ENCODE results near the gene SPAG17.
A peak's percentile ranks its signal among the peaks of the same experiment; 100 is the strongest.

Gene SPAG17

GRCh38 chr1:118049981-118050380 is 135.0 kb downstream of the SPAG17 start:
- peak; percentile 44 for DNase-seq

GRCh38 chr1:118047650-118048224 is 137.3 kb downstream of the SPAG17 start:
- no peak for DNase-seq

- DNase-seq, result peak; percentile 27
Observed at GRCh38 chr1:118047006-118047649, 137.9 kb downstream of the SPAG17 start.

- DNase-seq, result no peak
Observed at GRCh38 chr1:118043624-118044023, 141.4 kb downstream of the SPAG17 start.

- no peak for DNase-seq
Observed at GRCh38 chr1:118042501-118042900, 142.5 kb downstream of the SPAG17 start.

- peak; percentile 60 for DNase-seq
Observed at GRCh38 chr1:118039170-118039569, 145.9 kb downstream of the SPAG17 start.

- DNase-seq, result no peak
Observed at GRCh38 chr1:118032883-118033282, 152.1 kb downstream of the SPAG17 start.

- DNase-seq, result no peak
Observed at GRCh38 chr1:118028267-118028666, 156.8 kb downstream of the SPAG17 start.

- no peak for DNase-seq
Observed at GRCh38 chr1:118023199-118023598, 161.8 kb downstream of the SPAG17 start.

GRCh38 chr1:118021668-118022067 is 163.4 kb downstream of the SPAG17 start:
- DNase-seq, result peak; percentile 29

- DNase-seq, result no peak
Observed at GRCh38 chr1:118018060-118018459, 167.0 kb downstream of the SPAG17 start.

- DNase-seq, result no peak
Observed at GRCh38 chr1:118013938-118014337, 171.1 kb downstream of the SPAG17 start.

- no peak for DNase-seq
Observed at GRCh38 chr1:118013336-118013735, 171.7 kb downstream of the SPAG17 start.

- DNase-seq, result peak; percentile 10
Observed at GRCh38 chr1:118012515-118013124, 172.4 kb downstream of the SPAG17 start.

- DNase-seq, result no peak
Observed at GRCh38 chr1:118008011-118008410, 177.0 kb downstream of the SPAG17 start.

GRCh38 chr1:118007391-118007790 is 177.6 kb downstream of the SPAG17 start:
- DNase-seq, result no peak

- DNase-seq, result no peak
Observed at GRCh38 chr1:118004312-118004711, 180.7 kb downstream of the SPAG17 start.

GRCh38 chr1:117985973-117986372 is 199.1 kb downstream of the SPAG17 start:
- DNase-seq, result no peak

GRCh38 chr1:117985239-117985638 is 199.8 kb downstream of the SPAG17 start:
- no peak for DNase-seq

GRCh38 chr1:117981455-117982192 is 203.4 kb downstream of the SPAG17 start:
- no peak for DNase-seq

GRCh38 chr1:117976381-117976780 is 208.6 kb downstream of the SPAG17 start:
- DNase-seq, result no peak

- no peak for DNase-seq
Observed at GRCh38 chr1:117971777-117972176, 213.3 kb downstream of the SPAG17 start.

- DNase-seq, result no peak
Observed at GRCh38 chr1:117970252-117970651, 214.8 kb downstream of the SPAG17 start.

GRCh38 chr1:117967881-117968280 is 217.1 kb downstream of the SPAG17 start:
- DNase-seq, result peak; percentile 60
